CD4-positive, alpha-beta T cell (primary cell): ENCODE measurements around the gene CRIP1. TPM values are rescaled to one million over a fixed set of nuclear protein-coding genes. Genes with fewer than 3 reads are reported as not detected.

Experiments
- ATAC-seq: fragments of 200-7000 bp; cut with Tn5 transposase; one replicate; pipeline ENCODE4 v1.10.0; 2022; ENCODE audit warnings: mild to moderate bottlenecking; ENCODE audit not compliant: poor library complexity
- CTCF ChIA-PET: fragments of 350-600 bp; sonication (Branson Sonifier 250); formaldehyde crosslinking; loops from one replicate; lab custom pipeline; 2021; ENCODE audit warnings: antibody characterized with exemption, inconsistent platforms; lab: Charles Lee
- POLR2A ChIA-PET: fragments of 350-600 bp; sonication (Branson Sonifier 250); formaldehyde crosslinking; loops from one replicate; lab custom pipeline; 2021; ENCODE audit warnings: antibody characterized with exemption, inconsistent platforms; lab: Charles Lee
- DNase-seq, 14 experiments: peaks; one replicate each; pipeline ENCODE4 v3.0.0-alpha.2; 2013 to 2020; ENCODE audit warnings: mixed read lengths in 2 of 14
- H3K27ac ChIP-seq, 2 donors: one replicate each; pipeline versions ENCODE4 v1.5.1 to v1.7.0; 2013; ENCODE audit warnings: low read length in 2 of 2, low read depth in 1 of 2, mild to moderate bottlenecking in 1 of 2
- H3K27me3 ChIP-seq, 2 experiments: 1 replicate in 1 of 2; 2 replicates in 1 of 2; pipeline versions ENCODE4 v1.6.1 to v1.7.0; 2013; ENCODE audit warnings: low read length in 2 of 2, control low read depth in 1 of 2, mild to moderate bottlenecking in 1 of 2, moderate library complexity in 1 of 2; ENCODE audit not compliant: insufficient read depth in 2 of 2, control insufficient read depth in 1 of 2
- H3K36me3 ChIP-seq: one replicate; pipeline ENCODE4 v1.6.1; 2013; ENCODE audit warnings: low read length, control low read depth; ENCODE audit not compliant: insufficient read depth
- H3K4me1 ChIP-seq: one replicate; pipeline ENCODE4 v1.6.1; 2013; ENCODE audit warnings: low read length, control low read depth; ENCODE audit not compliant: insufficient read depth
- H3K4me3 ChIP-seq: one replicate; pipeline ENCODE4 v1.5.1; 2013; ENCODE audit warnings: mild to moderate bottlenecking, low read length, moderate library complexity
- H3K9me3 ChIP-seq, 2 experiments: 1 replicate in 1 of 2; 2 replicates in 1 of 2; pipeline versions ENCODE4 v1.6.1 to v1.7.0; 2013; ENCODE audit warnings: low read length in 2 of 2, mild to moderate bottlenecking in 2 of 2, control low read depth in 1 of 2, moderate library complexity in 1 of 2; ENCODE audit not compliant: control insufficient read depth in 1 of 2, insufficient read depth in 1 of 2
- H3K27ac Mint-ChIP-seq: one replicate; pipeline ENCODE4 v1.8.0; 2020; ENCODE audit warnings: mixed read lengths
- H3K27me3 Mint-ChIP-seq: one replicate; pipeline ENCODE4 v1.8.0; 2021; ENCODE audit warnings: mixed read lengths
- H3K36me3 Mint-ChIP-seq: one replicate; pipeline ENCODE4 v1.8.0; 2021; ENCODE audit warnings: low read depth, mixed read lengths
- H3K4me1 Mint-ChIP-seq: one replicate; pipeline ENCODE4 v1.8.0; 2021; ENCODE audit warnings: low read depth, mixed read lengths
- H3K4me3 Mint-ChIP-seq: one replicate; pipeline ENCODE4 v1.8.0; 2020; ENCODE audit warnings: mild to moderate bottlenecking, mixed read lengths
- H3K9me3 Mint-ChIP-seq: one replicate; pipeline ENCODE4 v1.8.0; 2020; ENCODE audit warnings: mixed read lengths
- CTCF ChIP-seq: fragments of 200-600 bp; IDR thresholded peaks from one replicate; pipeline ENCODE4 v1.8.0; 2022; ENCODE audit warnings: antibody characterized with exemption, mild to moderate bottlenecking
- intact Hi-C, 2 experiments: fragments of 100-400 bp; cut with DNase I in 1 of 2; cut with micrococcal nuclease in 1 of 2; formaldehyde crosslinking; loops; one replicate each; pipeline versions ENCODE4 v1.15.1 to v1.9.0; 2023 to 2025; cut with DNase I, micrococcal nuclease
- total RNA-seq, 174 experiments: library from RNA in 2 of 174; stranded (reverse) in 2 of 174; gene quantifications; one replicate each; pipeline ENCODE4 v1.2.3 and lab custom pipeline; 2021 to 2026

CRIP1 gene
- total RNA-seq, 2 experiments from 2014 or later = 250 to 258 TPM

- no peaks in the 10 kb centered on the region for H3K9me3 ChIP-seq
- no peak overlapping the region for H3K4me3 ChIP-seq
- peaks cover 32% of the 10 kb centered on the region for H3K36me3 ChIP-seq
- no peak for TF ChIP-seq CTCF
- Mint-ChIP-seq H3K27me3 (no peaks in the 10 kb centered on the region), H3K4me3 (no peak overlapping the region), H3K36me3 (peaks cover 3% of the 10 kb centered on the region), H3K27ac (no peak overlapping the region), H3K4me1 (no peaks in the 10 kb centered on the region), H3K9me3 (no peaks in the 10 kb centered on the region)
- no peak for DNase-seq
- intact Hi-C loops = no loop called here
- H3K27me3 ChIP-seq = no peaks in the 10 kb centered on the region
- H3K4me1 ChIP-seq = peaks cover 7% of the 10 kb centered on the region
- CTCF ChIA-PET = interaction anchor here (1.5 to 2.0 kb wide), 2 partner anchors 20 to 22 kb away, joined by 4 to 5 read pairs; no protein-coding TSS in a partner anchor
- ATAC-seq = no peak
- POLR2A ChIA-PET = interaction anchor here (1.8 kb wide), 1 partner anchor 22 kb away, joined by 9 read pairs; the partner anchor contains the start of gene TEDC1
- H3K27ac ChIP-seq = no peak overlapping the region
Observed at GRCh38 chr14:105467942-105468471, 18.7 kb upstream of the CRIP1 start.

GRCh38 chr14:105468621-105469241 lies 18.0 kb upstream of the CRIP1 start:
- H3K27me3 ChIP-seq = no peaks in the 10 kb centered on the region
- H3K4me3 ChIP-seq = no peak overlapping the region
- ATAC-seq (no peak), DNase-seq (no peak)
- Mint-ChIP-seq H3K36me3 (no peaks in the 10 kb centered on the region), H3K4me1 (peaks cover under 1% of the 10 kb centered on the region), H3K9me3 (no peaks in the 10 kb centered on the region), H3K4me3 (no peak overlapping the region), H3K27ac (no peak overlapping the region), H3K27me3 (no peaks in the 10 kb centered on the region)
- H3K27ac ChIP-seq = no peak overlapping the region
- no peak for TF ChIP-seq CTCF
- ChIA-PET CTCF (interaction anchor here (1.5 to 2.0 kb wide), 2 partner anchors 20 to 21 kb away, joined by 4 to 5 read pairs; no protein-coding TSS in a partner anchor), POLR2A (interaction anchor here (1.3 to 1.8 kb wide), 2 partner anchors 12 to 21 kb away, joined by 3 to 9 read pairs; partner anchors contain the start of gene TEDC1)
- H3K36me3 ChIP-seq = peaks cover 25% of the 10 kb centered on the region
- intact Hi-C loops = no loop called here
- H3K4me1 ChIP-seq = peaks cover 14% of the 10 kb centered on the region
- no peaks in the 10 kb centered on the region for H3K9me3 ChIP-seq

GRCh38 chr14:105469456-105470349 lies 17.0 kb upstream of the CRIP1 start:
- TF ChIP-seq CTCF = no peak
- peaks cover 18% of the 10 kb centered on the region for H3K4me1 ChIP-seq
- ChIA-PET POLR2A (interaction anchor here (1.3 kb wide), 1 partner anchor 11 kb away, joined by 3 read pairs; no protein-coding TSS in a partner anchor), CTCF (interaction anchor here (1.2 to 4.6 kb wide), 4 partner anchors 20 to 99 kb away, joined by 4 to 28 read pairs (median 6); partner anchors contain the start of gene TEDC1)
- no peaks in the 10 kb centered on the region for H3K27me3 ChIP-seq
- ATAC-seq (no peak), DNase-seq (no peak)
- Mint-ChIP-seq H3K4me1 (peaks cover 4% of the 10 kb centered on the region), H3K27ac (no peak overlapping the region), H3K4me3 (no peak overlapping the region), H3K9me3 (no peaks in the 10 kb centered on the region), H3K36me3 (no peaks in the 10 kb centered on the region), H3K27me3 (no peaks in the 10 kb centered on the region)
- no peak overlapping the region for H3K27ac ChIP-seq
- intact Hi-C loops = no loop called here
- no peaks in the 10 kb centered on the region for H3K9me3 ChIP-seq
- peaks cover 17% of the 10 kb centered on the region for H3K36me3 ChIP-seq
- H3K4me3 ChIP-seq = no peak overlapping the region
